Measurements from ENCODE around the gene PLCL2.

PLCL2 gene

GRCh38 chr3:16884748-16885592, at the start of gene PLCL2:
Gene PLCL2 (plus strand): TSS chr3:16884955. CDS start chr3:16885040, 85 bp downstream.
- H3K9me3 Mint-ChIP-seq, result no peaks in the 10 kb centered on the region
- peaks cover 13% of the 10 kb centered on the region for H3K36me3 Mint-ChIP-seq (ENCODE audit: low read depth)
- DNase-seq (ENCODE audit: low spot score), result peak; percentile 55
- H3K27me3 Mint-ChIP-seq (ENCODE audit: low read depth), result peaks cover 7% of the 10 kb centered on the region
- H3K27ac Mint-ChIP-seq, result peak within 1 kb of the TSS; percentile 98
- peak within 1 kb of the TSS; percentile 97 for H3K4me3 Mint-ChIP-seq
- peaks cover 41% of the 10 kb centered on the region for H3K4me1 Mint-ChIP-seq (ENCODE audit: low read depth)

GRCh38 chr3:16836505-16837237, 48.1 kb upstream of the PLCL2 start:
- no peaks in the 10 kb centered on the region for H3K9me3 Mint-ChIP-seq
- no peak for DNase-seq (ENCODE audit: low spot score)
- no peak overlapping the region for H3K27ac Mint-ChIP-seq

GRCh38 chr3:16837602-16838001, 47.2 kb upstream of the PLCL2 start:
- peaks cover 41% of the 10 kb centered on the region for H3K4me1 Mint-ChIP-seq (ENCODE audit: low read depth)
- peak overlapping the region; percentile 7 for H3K4me3 Mint-ChIP-seq
- H3K9me3 Mint-ChIP-seq, result no peaks in the 10 kb centered on the region
- peaks cover under 1% of the 10 kb centered on the region for H3K27me3 Mint-ChIP-seq (ENCODE audit: low read depth)
- no peaks in the 10 kb centered on the region for H3K36me3 Mint-ChIP-seq (ENCODE audit: low read depth)
- peak overlapping the region; percentile 23 for H3K27ac Mint-ChIP-seq
- no peak for DNase-seq (ENCODE audit: low spot score)

More at GRCh38 chr3:16836505-16837237, 48.1 kb upstream of the PLCL2 start:
- H3K4me1 Mint-ChIP-seq (ENCODE audit: low read depth), result peaks cover 33% of the 10 kb centered on the region
- H3K27me3 Mint-ChIP-seq (ENCODE audit: low read depth), result peaks cover 3% of the 10 kb centered on the region
- H3K4me3 Mint-ChIP-seq, result no peak overlapping the region
- H3K36me3 Mint-ChIP-seq (ENCODE audit: low read depth), result no peaks in the 10 kb centered on the region

- no peaks in the 10 kb centered on the region for H3K27me3 Mint-ChIP-seq (ENCODE audit: low read depth)
- H3K9me3 Mint-ChIP-seq, result no peaks in the 10 kb centered on the region
- no peak for DNase-seq (ENCODE audit: low spot score)
Observed at GRCh38 chr3:16838561-16838960, 46.2 kb upstream of the PLCL2 start.

GRCh38 chr3:16839271-16840100, 45.3 kb upstream of the PLCL2 start:
- Mint-ChIP-seq H3K27ac (no peak overlapping the region), H3K27me3 (ENCODE audit: low read depth) (no peaks in the 10 kb centered on the region), H3K36me3 (ENCODE audit: low read depth) (no peaks in the 10 kb centered on the region), H3K4me3 (no peak overlapping the region), H3K9me3 (no peaks in the 10 kb centered on the region), H3K4me1 (ENCODE audit: low read depth) (peaks cover 58% of the 10 kb centered on the region)
- no peak for DNase-seq (ENCODE audit: low spot score)

More at GRCh38 chr3:16838561-16838960, 46.2 kb upstream of the PLCL2 start:
- Mint-ChIP-seq H3K4me3 (no peak overlapping the region), H3K4me1 (ENCODE audit: low read depth) (peaks cover 51% of the 10 kb centered on the region), H3K27ac (no peak overlapping the region), H3K36me3 (ENCODE audit: low read depth) (no peaks in the 10 kb centered on the region)

GRCh38 chr3:16840101-16840424, 44.7 kb upstream of the PLCL2 start:
- peaks cover 60% of the 10 kb centered on the region for H3K4me1 Mint-ChIP-seq (ENCODE audit: low read depth)
- no peaks in the 10 kb centered on the region for H3K36me3 Mint-ChIP-seq (ENCODE audit: low read depth)
- no peak overlapping the region for H3K27ac Mint-ChIP-seq
- H3K27me3 Mint-ChIP-seq (ENCODE audit: low read depth), result no peaks in the 10 kb centered on the region
- peak overlapping the region; percentile 47 for H3K4me3 Mint-ChIP-seq
- no peaks in the 10 kb centered on the region for H3K9me3 Mint-ChIP-seq
- DNase-seq (ENCODE audit: low spot score), result no peak

- DNase-seq (ENCODE audit: low spot score), result no peak
Observed at GRCh38 chr3:16841041-16841753, 43.6 kb upstream of the PLCL2 start.

GRCh38 chr3:16841904-16842271, 42.9 kb upstream of the PLCL2 start:
- Mint-ChIP-seq H3K27me3 (ENCODE audit: low read depth) (peaks cover 9% of the 10 kb centered on the region), H3K4me1 (ENCODE audit: low read depth) (peaks cover 71% of the 10 kb centered on the region), H3K27ac (peak overlapping the region; percentile 98), H3K4me3 (peak overlapping the region; percentile 83), H3K36me3 (ENCODE audit: low read depth) (no peaks in the 10 kb centered on the region), H3K9me3 (no peaks in the 10 kb centered on the region)
- DNase-seq (ENCODE audit: low spot score), result no peak

More at GRCh38 chr3:16841041-16841753, 43.6 kb upstream of the PLCL2 start:
- Mint-ChIP-seq H3K9me3 (no peaks in the 10 kb centered on the region), H3K36me3 (ENCODE audit: low read depth) (no peaks in the 10 kb centered on the region), H3K4me1 (ENCODE audit: low read depth) (peaks cover 65% of the 10 kb centered on the region), H3K4me3 (peak overlapping the region; percentile 83), H3K27ac (peak overlapping the region; percentile 98), H3K27me3 (ENCODE audit: low read depth) (peaks cover 4% of the 10 kb centered on the region)

- H3K27ac Mint-ChIP-seq, result peak overlapping the region; percentile 98
- DNase-seq (ENCODE audit: low spot score), result peak; percentile 73
- H3K36me3 Mint-ChIP-seq (ENCODE audit: low read depth), result no peaks in the 10 kb centered on the region
- peaks cover 9% of the 10 kb centered on the region for H3K27me3 Mint-ChIP-seq (ENCODE audit: low read depth)
- H3K9me3 Mint-ChIP-seq, result no peaks in the 10 kb centered on the region
- H3K4me3 Mint-ChIP-seq, result peak overlapping the region; percentile 83
- H3K4me1 Mint-ChIP-seq (ENCODE audit: low read depth), result peaks cover 67% of the 10 kb centered on the region
Observed at GRCh38 chr3:16842272-16843270, 42.2 kb upstream of the PLCL2 start.

GRCh38 chr3:16844222-16844621, 40.5 kb upstream of the PLCL2 start:
- Mint-ChIP-seq H3K4me1 (ENCODE audit: low read depth) (peaks cover 66% of the 10 kb centered on the region), H3K9me3 (no peaks in the 10 kb centered on the region), H3K27me3 (ENCODE audit: low read depth) (peaks cover 9% of the 10 kb centered on the region), H3K4me3 (no peak overlapping the region), H3K27ac (no peak overlapping the region), H3K36me3 (ENCODE audit: low read depth) (no peaks in the 10 kb centered on the region)
- no peak for DNase-seq (ENCODE audit: low spot score)

- H3K4me3 Mint-ChIP-seq, result no peak overlapping the region
- H3K9me3 Mint-ChIP-seq, result no peaks in the 10 kb centered on the region
- DNase-seq (ENCODE audit: low spot score), result no peak
- peaks cover 9% of the 10 kb centered on the region for H3K27me3 Mint-ChIP-seq (ENCODE audit: low read depth)
- no peak overlapping the region for H3K27ac Mint-ChIP-seq
- H3K4me1 Mint-ChIP-seq (ENCODE audit: low read depth), result peaks cover 66% of the 10 kb centered on the region
- no peaks in the 10 kb centered on the region for H3K36me3 Mint-ChIP-seq (ENCODE audit: low read depth)
Observed at GRCh38 chr3:16844791-16845190, 40.0 kb upstream of the PLCL2 start.

GRCh38 chr3:16846373-16847080, 38.2 kb upstream of the PLCL2 start:
- H3K27ac Mint-ChIP-seq, result no peak overlapping the region
- H3K27me3 Mint-ChIP-seq (ENCODE audit: low read depth), result peaks cover 9% of the 10 kb centered on the region
- no peaks in the 10 kb centered on the region for H3K36me3 Mint-ChIP-seq (ENCODE audit: low read depth)
- no peaks in the 10 kb centered on the region for H3K9me3 Mint-ChIP-seq
- peaks cover 61% of the 10 kb centered on the region for H3K4me1 Mint-ChIP-seq (ENCODE audit: low read depth)
- H3K4me3 Mint-ChIP-seq, result no peak overlapping the region
- DNase-seq (ENCODE audit: low spot score), result no peak

Measured in T-helper 2 cell treated with Interferon-gamma antibody and Interleukin-4, amounts not matched to agents 5 μg/mL and 100 μg/mL, for 36 hours (primary cell).